Choroid plexus epithelial cell (primary cell): ENCODE measurements around the gene FAM43B.
"Not testable (repeated sequence)": the region's sequence is repeated elsewhere in the genome, so short reads cannot be mapped to it uniquely, and the experiment has no call there.

ENCODE experiments used
- DNase-seq: peaks from one replicate; pipeline ENCODE4 v3.0.0-alpha.2; 2010; ENCODE audit warnings: low read depth
- H3K4me3 ChIP-seq: 2 replicates; pipeline ENCODE4 v1.5.1; 2011; ENCODE audit warnings: low read depth, mild to moderate bottlenecking, control low read depth, low read length, moderate library complexity
- TF ChIP-seq, protein P1 (sequence below): conservative IDR thresholded peaks from 2 replicates; pipeline ENCODE4 v1.5.1; 2011; ENCODE audit warnings: low read depth, mild to moderate bottlenecking, control low read depth, inconsistent platforms, low read length, moderate library complexity

The FAM43B gene, protein sequence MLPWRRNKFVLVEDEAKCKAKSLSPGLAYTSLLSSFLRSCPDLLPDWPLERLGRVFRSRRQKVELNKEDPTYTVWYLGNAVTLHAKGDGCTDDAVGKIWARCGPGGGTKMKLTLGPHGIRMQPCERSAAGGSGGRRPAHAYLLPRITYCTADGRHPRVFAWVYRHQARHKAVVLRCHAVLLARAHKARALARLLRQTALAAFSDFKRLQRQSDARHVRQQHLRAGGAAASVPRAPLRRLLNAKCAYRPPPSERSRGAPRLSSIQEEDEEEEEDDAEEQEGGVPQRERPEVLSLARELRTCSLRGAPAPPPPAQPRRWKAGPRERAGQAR

DNA sequence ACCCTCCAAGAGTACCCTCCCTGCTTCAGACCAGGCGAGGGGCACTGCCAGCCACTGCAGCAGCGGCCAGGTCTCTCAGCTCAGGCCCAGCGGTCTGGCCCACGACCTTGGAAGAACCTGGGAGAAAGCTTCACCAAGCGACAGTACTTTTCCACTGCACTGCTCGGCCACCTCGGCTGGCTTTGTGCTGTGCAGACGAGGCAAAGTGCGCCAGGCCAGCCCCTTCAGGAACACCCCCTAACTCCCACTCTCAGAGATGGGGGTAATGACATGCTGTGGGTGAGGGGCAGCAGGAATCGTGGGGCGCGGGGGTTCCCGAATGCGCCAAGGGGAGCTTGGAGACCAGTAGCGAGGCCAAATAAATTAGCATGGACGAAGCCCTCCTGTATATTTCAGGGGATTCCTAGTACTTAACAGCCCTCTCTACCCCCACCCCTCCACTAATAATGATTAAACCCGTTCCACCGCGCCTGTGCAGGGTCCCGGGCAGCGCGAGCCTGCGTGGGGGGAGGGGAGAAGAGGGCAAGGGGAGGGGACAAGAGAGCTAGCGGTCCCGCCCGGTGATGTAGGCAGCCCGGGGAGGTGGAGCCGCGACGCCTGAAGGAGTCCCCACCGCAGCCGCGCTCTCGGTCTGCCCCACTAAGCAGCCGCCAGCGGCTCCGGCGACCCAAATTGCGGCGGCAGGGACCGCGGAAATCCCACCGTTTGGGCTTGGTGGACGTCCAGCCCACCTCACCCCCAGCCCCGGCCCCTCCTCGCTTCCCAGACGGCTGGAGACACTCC is at the start of gene FAM43B:
Gene FAM43B, plus strand, starts transcription at position 629 of the 783 bp plus-strand sequence. CDS start 401 bp downstream, outside the sequence.
- H3K4me3 ChIP-seq, result peak within 1 kb of the TSS; percentile 36
- peak; percentile 39 for DNase-seq
- TF ChIP-seq, protein P1, sequence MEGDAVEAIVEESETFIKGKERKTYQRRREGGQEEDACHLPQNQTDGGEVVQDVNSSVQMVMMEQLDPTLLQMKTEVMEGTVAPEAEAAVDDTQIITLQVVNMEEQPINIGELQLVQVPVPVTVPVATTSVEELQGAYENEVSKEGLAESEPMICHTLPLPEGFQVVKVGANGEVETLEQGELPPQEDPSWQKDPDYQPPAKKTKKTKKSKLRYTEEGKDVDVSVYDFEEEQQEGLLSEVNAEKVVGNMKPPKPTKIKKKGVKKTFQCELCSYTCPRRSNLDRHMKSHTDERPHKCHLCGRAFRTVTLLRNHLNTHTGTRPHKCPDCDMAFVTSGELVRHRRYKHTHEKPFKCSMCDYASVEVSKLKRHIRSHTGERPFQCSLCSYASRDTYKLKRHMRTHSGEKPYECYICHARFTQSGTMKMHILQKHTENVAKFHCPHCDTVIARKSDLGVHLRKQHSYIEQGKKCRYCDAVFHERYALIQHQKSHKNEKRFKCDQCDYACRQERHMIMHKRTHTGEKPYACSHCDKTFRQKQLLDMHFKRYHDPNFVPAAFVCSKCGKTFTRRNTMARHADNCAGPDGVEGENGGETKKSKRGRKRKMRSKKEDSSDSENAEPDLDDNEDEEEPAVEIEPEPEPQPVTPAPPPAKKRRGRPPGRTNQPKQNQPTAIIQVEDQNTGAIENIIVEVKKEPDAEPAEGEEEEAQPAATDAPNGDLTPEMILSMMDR, result no peak

DNA sequence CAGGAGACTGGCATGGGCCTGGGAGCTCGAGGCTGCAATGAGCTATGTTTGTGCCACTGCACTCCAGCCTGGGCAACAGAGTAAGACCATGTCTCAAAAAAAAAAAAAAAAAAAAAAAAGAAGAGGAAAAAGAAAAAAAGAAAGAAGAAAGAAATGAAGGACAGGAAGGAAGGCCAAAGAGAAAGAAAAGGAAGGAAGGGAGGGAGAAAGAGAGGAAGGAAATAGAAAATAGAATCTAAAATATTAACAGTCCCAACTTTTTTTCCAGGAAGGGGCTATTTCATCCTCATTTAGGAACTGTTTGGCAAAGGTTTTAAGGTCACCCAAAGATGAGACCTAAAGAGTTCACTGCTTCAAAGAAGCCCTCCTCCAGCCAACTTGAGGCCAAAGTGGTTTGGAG is 46.9 kb upstream of the FAM43B start:
- TF ChIP-seq, protein P1, result no peak

DNA sequence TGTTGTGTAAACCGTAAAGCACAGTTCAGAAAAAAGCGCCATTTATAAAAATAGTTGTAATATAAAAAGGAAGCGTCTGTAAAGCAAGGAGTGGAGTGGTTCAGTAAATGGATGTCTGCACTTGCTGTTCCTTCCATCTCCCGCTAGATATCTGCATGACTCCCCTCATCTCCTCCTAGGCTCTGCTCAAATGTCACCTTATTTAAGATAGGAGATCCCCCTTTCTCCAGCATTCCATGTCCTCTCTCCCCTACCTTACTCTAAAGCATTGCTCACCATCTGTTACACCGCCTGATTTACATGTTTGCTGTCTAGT is 45.2 kb upstream of the FAM43B start:
- TF ChIP-seq, protein P1, result no peak

More for the DNA sequence above, 46.9 kb upstream of the FAM43B start:
- DNase-seq, result no peak
- H3K4me3 ChIP-seq, result no peak overlapping the region

DNA sequence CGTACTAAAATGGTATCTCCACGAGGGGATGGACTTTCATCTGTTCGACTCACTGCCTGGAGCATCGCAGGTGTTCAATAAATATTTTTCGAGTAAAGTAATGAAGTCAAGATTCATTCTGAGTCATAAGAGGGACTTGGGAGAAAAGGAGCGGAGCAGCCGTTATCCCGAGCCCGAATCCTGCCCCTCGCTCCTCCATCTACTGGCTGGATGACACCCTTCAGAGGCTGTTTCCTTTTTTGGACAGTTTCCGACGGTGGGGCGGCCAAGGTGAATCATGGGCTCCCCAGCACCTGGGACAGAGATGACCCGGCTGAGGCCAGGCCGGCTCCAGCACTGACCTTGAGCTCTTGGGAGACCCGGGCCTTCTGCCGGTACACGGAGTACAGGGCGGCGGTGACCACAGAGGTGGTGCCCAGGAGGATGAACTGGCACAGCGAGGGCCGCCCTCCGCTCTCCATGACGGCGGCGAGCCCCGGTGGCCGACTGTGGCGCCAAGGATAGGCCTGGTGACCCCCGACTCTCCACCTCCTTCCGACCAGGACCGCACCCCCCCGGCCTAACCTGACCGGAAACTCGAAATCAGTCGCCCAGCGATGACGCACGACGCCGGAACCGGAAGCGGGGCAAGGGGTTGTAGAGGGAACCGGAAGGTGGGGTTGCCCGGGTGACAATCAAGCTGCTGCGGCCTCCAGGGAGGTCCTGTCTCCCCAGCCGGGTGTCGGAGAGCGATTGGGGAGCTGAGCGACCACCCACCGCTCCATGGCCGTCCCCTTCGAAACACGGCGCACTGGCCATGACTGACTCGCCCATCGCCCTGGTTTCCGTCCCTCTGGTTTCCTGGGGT is 44.6 kb upstream of the FAM43B start, which contains the start of gene MUL1:
Gene MUL1, minus strand, starts transcription at position 588 of the 847 bp plus-strand sequence. Its CDS starts 127 bp downstream, at position 461.
- peak within 1 kb of the TSS; percentile 98 for H3K4me3 ChIP-seq
- peak; percentile 91 for DNase-seq
- TF ChIP-seq, protein P1, result peak; percentile 1

More for the DNA sequence above, 45.2 kb upstream of the FAM43B start:
- no peak for DNase-seq
- peak overlapping the region; percentile 98 for H3K4me3 ChIP-seq

DNA sequence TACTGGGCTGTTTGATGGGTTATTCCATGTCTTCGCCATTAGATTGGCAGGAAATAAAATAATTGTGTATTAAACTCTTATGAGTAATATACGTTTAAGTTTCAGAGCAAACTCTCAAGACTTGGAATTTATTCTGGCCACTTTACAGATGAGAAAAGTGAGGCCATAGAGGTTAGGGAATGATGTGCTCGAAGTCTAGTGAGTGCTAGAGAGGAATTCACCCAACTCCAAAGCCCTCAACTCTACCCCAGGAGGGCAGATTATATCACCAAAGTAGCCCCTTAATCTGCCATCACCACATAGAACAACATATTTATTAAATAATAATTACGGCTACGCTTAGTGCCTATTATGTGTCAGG is 44.0 kb upstream of the FAM43B start:
- no peak for DNase-seq
- peak overlapping the region; percentile 98 for H3K4me3 ChIP-seq
- TF ChIP-seq, protein P1, result no peak

DNA sequence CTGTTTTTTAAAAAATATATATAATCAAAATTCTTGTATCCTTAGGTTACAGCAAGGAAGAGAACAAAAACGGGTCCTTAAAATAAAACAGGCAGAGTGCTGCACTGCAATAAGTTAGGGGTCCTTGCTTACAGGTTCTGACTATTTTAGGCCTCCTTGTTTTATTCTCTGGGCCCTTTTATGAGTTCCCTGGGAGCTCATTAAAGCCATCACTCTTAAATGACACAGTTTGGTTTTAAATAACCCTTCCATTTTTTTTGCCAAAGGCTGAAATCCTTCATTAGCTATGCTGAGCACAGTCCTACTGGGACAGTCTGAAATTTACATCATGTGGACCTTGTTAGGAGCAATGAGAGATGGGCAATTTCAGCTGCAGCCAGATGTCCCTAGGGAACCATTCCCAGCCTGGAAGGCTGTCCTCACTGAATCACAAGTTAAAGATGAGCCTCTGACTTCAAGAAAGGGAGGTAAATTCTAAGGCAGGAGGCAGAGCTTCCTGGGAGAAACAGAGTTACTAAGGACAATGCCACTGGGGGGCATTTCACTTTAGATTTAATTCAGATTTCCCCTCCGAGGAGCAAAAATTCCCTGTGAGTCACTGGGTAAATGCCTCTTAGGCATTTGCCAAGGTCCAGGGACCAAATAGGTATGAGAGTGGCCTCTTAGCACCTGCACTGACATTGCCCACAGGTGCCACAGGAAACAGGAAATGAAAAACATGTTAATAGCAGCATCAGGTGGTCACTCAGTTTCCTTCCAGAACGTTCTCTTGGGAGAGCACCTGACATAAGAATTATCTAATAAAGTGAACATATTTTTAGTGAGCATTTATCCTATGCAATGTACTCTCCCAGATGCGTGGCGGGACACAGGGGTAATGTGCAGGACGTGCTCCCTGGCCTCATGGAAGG is 40.6 kb upstream of the FAM43B start:
- TF ChIP-seq, protein P1, result no peak
- no peak for DNase-seq
- no peak overlapping the region for H3K4me3 ChIP-seq

DNA sequence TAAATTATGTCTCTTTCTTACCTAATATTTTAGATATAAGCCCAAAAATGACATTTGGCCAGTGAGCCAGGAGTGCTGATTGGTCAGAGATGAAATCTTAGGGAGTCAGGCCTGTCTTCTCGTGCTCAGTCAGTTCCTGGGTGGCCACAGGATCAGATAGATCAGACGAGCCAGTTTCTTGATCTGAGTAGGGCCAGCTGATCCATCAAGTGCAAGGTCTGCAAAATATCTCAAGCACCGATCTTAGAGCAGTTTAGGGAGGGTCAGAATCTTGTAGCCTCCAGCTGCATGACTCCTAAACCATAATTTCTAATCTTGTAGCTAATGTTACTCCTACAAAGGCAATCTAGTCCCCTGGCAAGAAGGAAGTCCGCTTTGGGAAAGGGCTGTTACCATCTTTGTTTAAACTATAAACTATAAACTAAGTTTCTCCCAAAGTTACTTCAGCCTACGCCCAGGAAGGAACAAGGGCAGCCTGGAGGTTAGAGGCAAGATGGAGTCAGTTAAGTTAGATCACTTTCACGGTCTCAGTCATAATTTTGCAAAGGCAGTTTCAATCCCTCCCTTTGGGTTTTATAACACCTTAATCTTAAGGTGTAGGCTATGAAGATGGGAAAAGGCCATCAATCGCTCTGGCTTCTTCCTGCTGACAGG is 32.6 kb upstream of the FAM43B start:
- not testable (repeated sequence) for DNase-seq, H3K4me3 ChIP-seq
